HepG2 (cell line): ENCODE measurements around the gene LRPPRC. TPM values are rescaled to one million over a fixed set of nuclear protein-coding genes. Genes with fewer than 3 reads are reported as not detected.
A peak's percentile ranks its signal among the peaks of the same experiment; 100 is the strongest.

ENCODE experiments used
- CENPT ChIP-seq: sonication (generic); formaldehyde crosslinking; IDR thresholded peaks from 2 replicates; pipeline ENCODE4 v1.8.0; 2022; ENCODE audit warnings: low read depth, mild to moderate bottlenecking, moderate library complexity, missing genetic modification reagents
- FLYWCH1 ChIP-seq: sonication (generic); formaldehyde crosslinking; IDR thresholded peaks from 2 replicates; pipeline ENCODE4 v1.8.1; 2023; ENCODE audit warnings: mild to moderate bottlenecking, missing genetic modification reagents
- HHEX ChIP-seq: IDR thresholded peaks from 2 replicates; pipeline ENCODE4 v1.6.1; 2016; ENCODE audit warnings: control low read depth
- MED1 ChIP-seq: sonication (generic); formaldehyde crosslinking; IDR thresholded peaks from 2 replicates; pipeline ENCODE4 v1.4.0; 2020; ENCODE audit warnings: missing genetic modification reagents
- NR3C1 ChIP-seq: sonication (generic); formaldehyde crosslinking; IDR thresholded peaks from 2 replicates; pipeline ENCODE4 v1.4.0; 2020; ENCODE audit warnings: missing genetic modification reagents
- PAWR ChIP-seq: sonication (generic); formaldehyde crosslinking; IDR thresholded peaks from 2 replicates; pipeline ENCODE4 v1.4.0; 2020; ENCODE audit warnings: missing genetic modification reagents, mild to moderate bottlenecking, borderline replicate concordance
- PHB2 ChIP-seq: fragments of 450-650 bp; IDR thresholded peaks from 2 replicates; pipeline ENCODE4 v1.6.1; 2018; ENCODE audit not compliant: partially characterized antibody
- RAD51 ChIP-seq: fragments of 450-650 bp; IDR thresholded peaks from 2 replicates; pipeline ENCODE4 v1.6.1; 2016; ENCODE audit warnings: borderline replicate concordance
- SIX4 ChIP-seq: sonication (generic); formaldehyde crosslinking; IDR thresholded peaks from 2 replicates; pipeline ENCODE4 v1.4.0; 2020; ENCODE audit warnings: missing genetic modification reagents
- ZFP1 ChIP-seq: IDR thresholded peaks from 2 replicates; pipeline ENCODE4 v1.6.1; 2016
- ZFP37 ChIP-seq: sonication (generic); formaldehyde crosslinking; IDR thresholded peaks from 2 replicates; pipeline ENCODE4 v1.4.0; 2020; ENCODE audit warnings: missing genetic modification reagents, borderline replicate concordance
- ZNF670 ChIP-seq: sonication (generic); formaldehyde crosslinking; IDR thresholded peaks from 2 replicates; pipeline ENCODE4 v1.8.0; 2022; ENCODE audit warnings: mild to moderate bottlenecking, missing genetic modification reagents, borderline replicate concordance
- ZNF761 ChIP-seq: sonication (generic); formaldehyde crosslinking; conservative IDR thresholded peaks from 2 replicates; pipeline ENCODE4 v1.4.0; 2020; ENCODE audit warnings: mild to moderate bottlenecking, missing genetic modification reagents
- ZNF777 ChIP-seq: sonication (generic); formaldehyde crosslinking; IDR thresholded peaks from 2 replicates; pipeline ENCODE4 v1.4.0; 2020; ENCODE audit warnings: missing genetic modification reagents
- polyA plus RNA-seq, 8 experiments: library from polyadenylated mRNA; depleted of rRNA in 3 of 8; stranded (reverse) in 7 of 8; unstranded in 1 of 8; fragments of >200 nt; fragmentation: Illumina TruSeq in 4 of 8; extraction: Trizol in 4 of 8; gene quantifications; 2 replicates each; pipeline versions ENCODE4 v1.2.1 to v1.2.3, GENCODE V29; 2011 to 2016; ENCODE audit warnings: low read depth in 4 of 8, missing spikeins in 1 of 8, mixed read lengths in 1 of 8; ENCODE audit not compliant: insufficient read depth in 1 of 8
- total RNA-seq, 5 experiments: library from RNA; depleted of rRNA; stranded (reverse); fragments of >200 nt; fragmentation: Illumina TruSeq; extraction: Trizol; gene quantifications; 2 replicates each; pipeline ENCODE4 v1.2.3, GENCODE V29; 2016; ENCODE audit warnings: low read depth in 1 of 5
- TF ChIP-seq, protein P1 (sequence below): sonication (generic); formaldehyde crosslinking; IDR thresholded peaks from 2 replicates; pipeline ENCODE4 v1.9.0; 2022; ENCODE audit warnings: missing genetic modification reagents, mild to moderate bottlenecking, borderline replicate concordance
- TF ChIP-seq, protein P2 (sequence below): sonication (generic); formaldehyde crosslinking; IDR thresholded peaks from 2 replicates; pipeline ENCODE4; 2020; ENCODE audit warnings: missing genetic modification reagents, mild to moderate bottlenecking, borderline replicate concordance
- TF ChIP-seq, protein P3 (sequence below): IDR thresholded peaks from 2 replicates; pipeline ENCODE4 v1.6.1; 2012; ENCODE audit warnings: low read length, improper control_type of control experiment
- TF ChIP-seq, protein P4 (sequence below): sonication (generic); formaldehyde crosslinking; IDR thresholded peaks from 2 replicates; pipeline ENCODE4 v1.4.0; 2020; ENCODE audit warnings: missing genetic modification reagents, borderline replicate concordance
- TF ChIP-seq, protein P5 (sequence below): sonication (generic); formaldehyde crosslinking; IDR thresholded peaks from 2 replicates; pipeline ENCODE4 v1.4.0; 2020; ENCODE audit warnings: mild to moderate bottlenecking, missing genetic modification reagents

LRPPRC gene
- total and polyA plus RNA-seq, 2 of the 13 experiments (the other 11 are each of a cell fraction or from before 2014, with no cell fraction given), result 117 to 167 TPM

DNA sequence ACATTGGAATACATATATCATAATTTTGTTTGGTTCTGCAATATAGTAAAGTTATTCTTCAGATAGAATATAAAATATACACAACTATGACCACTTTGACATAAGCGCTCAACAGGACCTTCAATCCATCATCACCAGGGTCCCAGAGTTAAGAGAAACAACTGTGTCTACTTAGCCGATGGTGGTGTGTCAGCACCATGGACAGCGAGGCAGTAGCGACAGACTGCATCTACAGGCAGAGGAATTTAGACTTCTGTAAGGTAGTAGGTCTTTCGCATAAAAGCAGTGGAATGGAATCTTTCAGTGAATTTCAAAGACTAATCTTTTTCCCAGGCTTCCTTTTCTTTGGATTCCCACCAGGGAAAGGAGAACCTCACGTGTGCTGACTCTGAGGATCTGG is 20.5 kb upstream of the LRPPRC start (continued):
- TF ChIP-seq FLYWCH1 (CRISPR knock-in tag) (no peak), RAD51 (no peak), PAWR (0 out of 2 replicates have a peak, but pooled peaks have one; percentile 41), ZNF777 (CRISPR knock-in tag) (peak; percentile 43; the same call in 1 of the 2 replicates), SIX4 (CRISPR knock-in tag) (peak; percentile 86), CENPT (no peak), ZNF761 (no peak), PHB2 (no peak), ZFP1 (CRISPR knock-in tag) (peak; percentile 40; the same call in 1 of the 2 replicates), NR3C1 (CRISPR knock-in tag) (no peak), ZNF670 (CRISPR knock-in tag) (no peak), MED1 (CRISPR knock-in tag) (peak; percentile 61; the same call in 1 of the 2 replicates), ZFP37 (CRISPR knock-in tag) (peak; percentile 98), HHEX (no peak)
- TF ChIP-seq, protein P1, sequence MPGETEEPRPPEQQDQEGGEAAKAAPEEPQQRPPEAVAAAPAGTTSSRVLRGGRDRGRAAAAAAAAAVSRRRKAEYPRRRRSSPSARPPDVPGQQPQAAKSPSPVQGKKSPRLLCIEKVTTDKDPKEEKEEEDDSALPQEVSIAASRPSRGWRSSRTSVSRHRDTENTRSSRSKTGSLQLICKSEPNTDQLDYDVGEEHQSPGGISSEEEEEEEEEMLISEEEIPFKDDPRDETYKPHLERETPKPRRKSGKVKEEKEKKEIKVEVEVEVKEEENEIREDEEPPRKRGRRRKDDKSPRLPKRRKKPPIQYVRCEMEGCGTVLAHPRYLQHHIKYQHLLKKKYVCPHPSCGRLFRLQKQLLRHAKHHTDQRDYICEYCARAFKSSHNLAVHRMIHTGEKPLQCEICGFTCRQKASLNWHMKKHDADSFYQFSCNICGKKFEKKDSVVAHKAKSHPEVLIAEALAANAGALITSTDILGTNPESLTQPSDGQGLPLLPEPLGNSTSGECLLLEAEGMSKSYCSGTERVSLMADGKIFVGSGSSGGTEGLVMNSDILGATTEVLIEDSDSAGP (CRISPR knock-in tag), result no peak
- TF ChIP-seq, protein P2, sequence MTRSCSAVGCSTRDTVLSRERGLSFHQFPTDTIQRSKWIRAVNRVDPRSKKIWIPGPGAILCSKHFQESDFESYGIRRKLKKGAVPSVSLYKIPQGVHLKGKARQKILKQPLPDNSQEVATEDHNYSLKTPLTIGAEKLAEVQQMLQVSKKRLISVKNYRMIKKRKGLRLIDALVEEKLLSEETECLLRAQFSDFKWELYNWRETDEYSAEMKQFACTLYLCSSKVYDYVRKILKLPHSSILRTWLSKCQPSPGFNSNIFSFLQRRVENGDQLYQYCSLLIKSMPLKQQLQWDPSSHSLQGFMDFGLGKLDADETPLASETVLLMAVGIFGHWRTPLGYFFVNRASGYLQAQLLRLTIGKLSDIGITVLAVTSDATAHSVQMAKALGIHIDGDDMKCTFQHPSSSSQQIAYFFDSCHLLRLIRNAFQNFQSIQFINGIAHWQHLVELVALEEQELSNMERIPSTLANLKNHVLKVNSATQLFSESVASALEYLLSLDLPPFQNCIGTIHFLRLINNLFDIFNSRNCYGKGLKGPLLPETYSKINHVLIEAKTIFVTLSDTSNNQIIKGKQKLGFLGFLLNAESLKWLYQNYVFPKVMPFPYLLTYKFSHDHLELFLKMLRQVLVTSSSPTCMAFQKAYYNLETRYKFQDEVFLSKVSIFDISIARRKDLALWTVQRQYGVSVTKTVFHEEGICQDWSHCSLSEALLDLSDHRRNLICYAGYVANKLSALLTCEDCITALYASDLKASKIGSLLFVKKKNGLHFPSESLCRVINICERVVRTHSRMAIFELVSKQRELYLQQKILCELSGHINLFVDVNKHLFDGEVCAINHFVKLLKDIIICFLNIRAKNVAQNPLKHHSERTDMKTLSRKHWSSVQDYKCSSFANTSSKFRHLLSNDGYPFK, result no peak
- TF ChIP-seq, protein P3, sequence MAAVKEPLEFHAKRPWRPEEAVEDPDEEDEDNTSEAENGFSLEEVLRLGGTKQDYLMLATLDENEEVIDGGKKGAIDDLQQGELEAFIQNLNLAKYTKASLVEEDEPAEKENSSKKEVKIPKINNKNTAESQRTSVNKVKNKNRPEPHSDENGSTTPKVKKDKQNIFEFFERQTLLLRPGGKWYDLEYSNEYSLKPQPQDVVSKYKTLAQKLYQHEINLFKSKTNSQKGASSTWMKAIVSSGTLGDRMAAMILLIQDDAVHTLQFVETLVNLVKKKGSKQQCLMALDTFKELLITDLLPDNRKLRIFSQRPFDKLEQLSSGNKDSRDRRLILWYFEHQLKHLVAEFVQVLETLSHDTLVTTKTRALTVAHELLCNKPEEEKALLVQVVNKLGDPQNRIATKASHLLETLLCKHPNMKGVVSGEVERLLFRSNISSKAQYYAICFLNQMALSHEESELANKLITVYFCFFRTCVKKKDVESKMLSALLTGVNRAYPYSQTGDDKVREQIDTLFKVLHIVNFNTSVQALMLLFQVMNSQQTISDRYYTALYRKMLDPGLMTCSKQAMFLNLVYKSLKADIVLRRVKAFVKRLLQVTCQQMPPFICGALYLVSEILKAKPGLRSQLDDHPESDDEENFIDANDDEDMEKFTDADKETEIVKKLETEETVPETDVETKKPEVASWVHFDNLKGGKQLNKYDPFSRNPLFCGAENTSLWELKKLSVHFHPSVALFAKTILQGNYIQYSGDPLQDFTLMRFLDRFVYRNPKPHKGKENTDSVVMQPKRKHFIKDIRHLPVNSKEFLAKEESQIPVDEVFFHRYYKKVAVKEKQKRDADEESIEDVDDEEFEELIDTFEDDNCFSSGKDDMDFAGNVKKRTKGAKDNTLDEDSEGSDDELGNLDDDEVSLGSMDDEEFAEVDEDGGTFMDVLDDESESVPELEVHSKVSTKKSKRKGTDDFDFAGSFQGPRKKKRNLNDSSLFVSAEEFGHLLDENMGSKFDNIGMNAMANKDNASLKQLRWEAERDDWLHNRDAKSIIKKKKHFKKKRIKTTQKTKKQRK, result no peak
- TF ChIP-seq, protein P4, sequence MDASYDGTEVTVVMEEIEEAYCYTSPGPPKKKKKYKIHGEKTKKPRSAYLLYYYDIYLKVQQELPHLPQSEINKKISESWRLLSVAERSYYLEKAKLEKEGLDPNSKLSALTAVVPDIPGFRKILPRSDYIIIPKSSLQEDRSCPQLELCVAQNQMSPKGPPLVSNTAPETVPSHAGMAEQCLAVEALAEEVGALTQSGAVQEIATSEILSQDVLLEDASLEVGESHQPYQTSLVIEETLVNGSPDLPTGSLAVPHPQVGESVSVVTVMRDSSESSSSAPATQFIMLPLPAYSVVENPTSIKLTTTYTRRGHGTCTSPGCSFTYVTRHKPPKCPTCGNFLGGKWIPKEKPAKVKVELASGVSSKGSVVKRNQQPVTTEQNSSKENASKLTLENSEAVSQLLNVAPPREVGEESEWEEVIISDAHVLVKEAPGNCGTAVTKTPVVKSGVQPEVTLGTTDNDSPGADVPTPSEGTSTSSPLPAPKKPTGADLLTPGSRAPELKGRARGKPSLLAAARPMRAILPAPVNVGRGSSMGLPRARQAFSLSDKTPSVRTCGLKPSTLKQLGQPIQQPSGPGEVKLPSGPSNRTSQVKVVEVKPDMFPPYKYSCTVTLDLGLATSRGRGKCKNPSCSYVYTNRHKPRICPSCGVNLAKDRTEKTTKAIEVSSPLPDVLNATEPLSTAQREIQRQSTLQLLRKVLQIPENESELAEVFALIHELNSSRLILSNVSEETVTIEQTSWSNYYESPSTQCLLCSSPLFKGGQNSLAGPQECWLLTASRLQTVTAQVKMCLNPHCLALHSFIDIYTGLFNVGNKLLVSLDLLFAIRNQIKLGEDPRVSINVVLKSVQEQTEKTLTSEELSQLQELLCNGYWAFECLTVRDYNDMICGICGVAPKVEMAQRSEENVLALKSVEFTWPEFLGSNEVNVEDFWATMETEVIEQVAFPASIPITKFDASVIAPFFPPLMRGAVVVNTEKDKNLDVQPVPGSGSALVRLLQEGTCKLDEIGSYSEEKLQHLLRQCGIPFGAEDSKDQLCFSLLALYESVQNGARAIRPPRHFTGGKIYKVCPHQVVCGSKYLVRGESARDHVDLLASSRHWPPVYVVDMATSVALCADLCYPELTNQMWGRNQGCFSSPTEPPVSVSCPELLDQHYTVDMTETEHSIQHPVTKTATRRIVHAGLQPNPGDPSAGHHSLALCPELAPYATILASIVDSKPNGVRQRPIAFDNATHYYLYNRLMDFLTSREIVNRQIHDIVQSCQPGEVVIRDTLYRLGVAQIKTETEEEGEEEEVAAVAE (CRISPR knock-in tag), result peak; percentile 95
- TF ChIP-seq, protein P5, sequence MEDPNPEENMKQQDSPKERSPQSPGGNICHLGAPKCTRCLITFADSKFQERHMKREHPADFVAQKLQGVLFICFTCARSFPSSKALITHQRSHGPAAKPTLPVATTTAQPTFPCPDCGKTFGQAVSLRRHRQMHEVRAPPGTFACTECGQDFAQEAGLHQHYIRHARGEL (CRISPR knock-in tag), result no peak
